Measurements from ENCODE around the gene ETNK2.

DNA sequence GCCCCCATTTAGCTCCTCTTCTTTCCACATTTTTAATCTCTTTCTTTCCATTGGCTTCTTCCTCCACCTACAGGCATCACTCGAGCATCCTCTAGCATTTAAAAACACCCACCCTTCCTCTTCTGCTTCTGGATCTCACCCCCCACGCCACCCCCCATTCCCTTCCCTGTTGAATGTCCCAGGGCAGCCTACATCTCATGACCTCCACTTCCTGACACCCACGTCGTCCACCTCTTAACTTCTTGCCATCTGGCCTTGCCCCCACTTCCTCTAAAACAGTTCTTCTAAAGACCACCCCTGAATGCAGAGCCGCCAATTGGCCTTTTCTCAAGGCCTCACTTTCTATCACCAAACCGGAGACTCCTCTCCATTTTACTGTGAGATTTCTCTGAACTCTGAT is 6.1 kb upstream of the ETNK2 start:
- TF ChIP-seq, protein P1, sequence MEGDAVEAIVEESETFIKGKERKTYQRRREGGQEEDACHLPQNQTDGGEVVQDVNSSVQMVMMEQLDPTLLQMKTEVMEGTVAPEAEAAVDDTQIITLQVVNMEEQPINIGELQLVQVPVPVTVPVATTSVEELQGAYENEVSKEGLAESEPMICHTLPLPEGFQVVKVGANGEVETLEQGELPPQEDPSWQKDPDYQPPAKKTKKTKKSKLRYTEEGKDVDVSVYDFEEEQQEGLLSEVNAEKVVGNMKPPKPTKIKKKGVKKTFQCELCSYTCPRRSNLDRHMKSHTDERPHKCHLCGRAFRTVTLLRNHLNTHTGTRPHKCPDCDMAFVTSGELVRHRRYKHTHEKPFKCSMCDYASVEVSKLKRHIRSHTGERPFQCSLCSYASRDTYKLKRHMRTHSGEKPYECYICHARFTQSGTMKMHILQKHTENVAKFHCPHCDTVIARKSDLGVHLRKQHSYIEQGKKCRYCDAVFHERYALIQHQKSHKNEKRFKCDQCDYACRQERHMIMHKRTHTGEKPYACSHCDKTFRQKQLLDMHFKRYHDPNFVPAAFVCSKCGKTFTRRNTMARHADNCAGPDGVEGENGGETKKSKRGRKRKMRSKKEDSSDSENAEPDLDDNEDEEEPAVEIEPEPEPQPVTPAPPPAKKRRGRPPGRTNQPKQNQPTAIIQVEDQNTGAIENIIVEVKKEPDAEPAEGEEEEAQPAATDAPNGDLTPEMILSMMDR (IDR thresholded peaks at IDR 0.05; ENCODE audit: poor library complexity) = no peak
- TF ChIP-seq EZH2 (IDR thresholded peaks at IDR 0.05; ENCODE audit: borderline replicate concordance) = no peak
